ENCODE results near the gene UNC93B1. TPM values are rescaled to one million over a fixed set of nuclear protein-coding genes. Genes with fewer than 3 reads are reported as not detected.
"Not testable (repeated sequence)": the region's sequence is repeated elsewhere in the genome, so short reads cannot be mapped to it uniquely, and the experiment has no call there.

UNC93B1 gene
- polyA plus RNA-seq, 1 donor (not counting 4 experiments of a cell fraction or from before 2014, with no cell fraction given): 15.4 TPM

DNA sequence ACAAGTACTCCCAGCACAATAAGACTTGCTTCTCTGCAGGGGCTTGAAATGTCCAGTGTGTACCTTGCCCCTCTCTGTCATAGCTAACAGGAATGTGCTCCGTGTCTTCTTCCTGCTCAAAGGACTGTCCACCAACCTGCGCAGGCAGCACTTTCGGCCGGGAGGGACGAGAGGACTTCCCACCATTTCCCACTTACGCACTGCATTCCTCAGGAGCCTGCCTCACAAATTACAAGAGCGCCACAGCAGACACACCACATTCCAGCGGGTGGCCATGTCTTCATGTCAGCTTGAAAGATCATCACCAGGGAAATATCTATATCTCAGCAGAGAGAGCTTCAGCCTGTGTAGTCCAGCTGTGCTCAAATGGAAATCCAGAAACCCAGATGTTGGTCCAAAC is 53.2 kb downstream of the UNC93B1 start:
- H4K20me1 ChIP-seq (ENCODE audit: control insufficient read depth, extremely low read depth, insufficient read depth, low read length): not testable (repeated sequence)

DNA sequence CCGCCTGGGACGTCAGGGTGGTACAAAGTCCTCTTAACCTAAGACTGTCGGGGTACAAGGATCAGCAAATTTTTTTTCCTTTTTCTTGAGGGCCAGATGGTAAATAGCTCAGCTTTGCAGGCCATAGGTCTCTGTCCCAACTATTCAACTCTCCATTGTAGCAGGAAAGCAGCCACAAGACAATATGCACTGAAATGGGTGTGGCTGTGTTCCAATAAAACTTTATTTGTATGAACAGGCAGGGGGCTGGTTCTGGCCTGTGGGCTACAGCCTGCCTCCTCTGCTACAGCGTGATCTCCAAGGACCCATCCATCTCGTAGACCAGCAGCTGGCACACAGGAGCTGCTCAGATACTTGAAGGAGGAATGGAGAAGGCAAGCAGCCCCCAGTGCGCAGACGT is 56.1 kb downstream of the UNC93B1 start:
- H3K27me3 ChIP-seq (ENCODE audit: control insufficient read depth, extremely low read depth, insufficient read depth, low read length); H3K4me1 ChIP-seq (ENCODE audit: control insufficient read depth, extremely low read depth, insufficient read depth, low read length); dilution Hi-C loops (cut with MboI; ENCODE audit: extremely low pct_ligation_motif_present, low sequenced_read_pairs); H2AFZ ChIP-seq (ENCODE audit: control insufficient read depth, low read length); DNase-seq (ENCODE audit: low read depth, low spot score); FAIRE-seq; H3K9me3 ChIP-seq (ENCODE audit: control insufficient read depth, low read depth, low read length); H3K27ac ChIP-seq (ENCODE audit: control insufficient read depth, insufficient read depth, low read length); H3K4me3 ChIP-seq (ENCODE audit: control insufficient read depth in 2 of 3, extremely low read depth in 1 of 3, insufficient read depth in 2 of 3, low read depth in 1 of 3, low read length in 3 of 3); H4K20me1 ChIP-seq (ENCODE audit: control insufficient read depth, extremely low read depth, insufficient read depth, low read length); H3K9me1 ChIP-seq (ENCODE audit: control insufficient read depth, extremely low read depth, insufficient read depth, low read length); H3K36me3 ChIP-seq (ENCODE audit: control insufficient read depth in 2 of 2, extremely low read depth in 1 of 2, insufficient read depth in 2 of 2, low read length in 2 of 2); H3K9ac ChIP-seq (ENCODE audit: control insufficient read depth, extremely low read depth, insufficient read depth, low read length); H3K79me2 ChIP-seq (ENCODE audit: control insufficient read depth, insufficient read depth, low read length); H3K4me2 ChIP-seq (ENCODE audit: control insufficient read depth, extremely low read depth, insufficient read depth, low read depth, low read length): not testable (repeated sequence)

More for the DNA sequence above, 53.2 kb downstream of the UNC93B1 start:
- H3K9me3 ChIP-seq (ENCODE audit: control insufficient read depth, low read depth, low read length); H3K4me1 ChIP-seq (ENCODE audit: control insufficient read depth, extremely low read depth, insufficient read depth, low read length); H3K9ac ChIP-seq (ENCODE audit: control insufficient read depth, extremely low read depth, insufficient read depth, low read length); FAIRE-seq; DNase-seq (ENCODE audit: low read depth, low spot score); H3K36me3 ChIP-seq (ENCODE audit: control insufficient read depth in 2 of 2, extremely low read depth in 1 of 2, insufficient read depth in 2 of 2, low read length in 2 of 2); H3K79me2 ChIP-seq (ENCODE audit: control insufficient read depth, insufficient read depth, low read length); H2AFZ ChIP-seq (ENCODE audit: control insufficient read depth, low read length); H3K4me2 ChIP-seq (ENCODE audit: control insufficient read depth, extremely low read depth, insufficient read depth, low read depth, low read length); H3K27me3 ChIP-seq (ENCODE audit: control insufficient read depth, extremely low read depth, insufficient read depth, low read length); H3K9me1 ChIP-seq (ENCODE audit: control insufficient read depth, extremely low read depth, insufficient read depth, low read length); H3K4me3 ChIP-seq (ENCODE audit: control insufficient read depth in 2 of 3, extremely low read depth in 1 of 3, insufficient read depth in 2 of 3, low read depth in 1 of 3, low read length in 3 of 3); dilution Hi-C loops (cut with MboI; ENCODE audit: extremely low pct_ligation_motif_present, low sequenced_read_pairs); H3K27ac ChIP-seq (ENCODE audit: control insufficient read depth, insufficient read depth, low read length): not testable (repeated sequence)

- H3K9me3 ChIP-seq (ENCODE audit: control insufficient read depth, low read depth, low read length); DNase-seq (ENCODE audit: low read depth, low spot score); H3K4me2 ChIP-seq (ENCODE audit: control insufficient read depth, extremely low read depth, insufficient read depth, low read depth, low read length); H3K4me1 ChIP-seq (ENCODE audit: control insufficient read depth, extremely low read depth, insufficient read depth, low read length); H3K27ac ChIP-seq (ENCODE audit: control insufficient read depth, insufficient read depth, low read length); H3K27me3 ChIP-seq (ENCODE audit: control insufficient read depth, extremely low read depth, insufficient read depth, low read length); H4K20me1 ChIP-seq (ENCODE audit: control insufficient read depth, extremely low read depth, insufficient read depth, low read length); FAIRE-seq; H3K79me2 ChIP-seq (ENCODE audit: control insufficient read depth, insufficient read depth, low read length); dilution Hi-C loops (cut with MboI; ENCODE audit: extremely low pct_ligation_motif_present, low sequenced_read_pairs); H3K9ac ChIP-seq (ENCODE audit: control insufficient read depth, extremely low read depth, insufficient read depth, low read length); H3K36me3 ChIP-seq (ENCODE audit: control insufficient read depth in 2 of 2, extremely low read depth in 1 of 2, insufficient read depth in 2 of 2, low read length in 2 of 2); H3K9me1 ChIP-seq (ENCODE audit: control insufficient read depth, extremely low read depth, insufficient read depth, low read length); H3K4me3 ChIP-seq (ENCODE audit: control insufficient read depth in 2 of 3, extremely low read depth in 1 of 3, insufficient read depth in 2 of 3, low read depth in 1 of 3, low read length in 3 of 3); H2AFZ ChIP-seq (ENCODE audit: control insufficient read depth, low read length): not testable (repeated sequence)
Observed at GRCh38 chr11:67946403-67946802, 57.5 kb downstream of the UNC93B1 start.

- H2AFZ ChIP-seq (ENCODE audit: control insufficient read depth, low read length); H3K9me1 ChIP-seq (ENCODE audit: control insufficient read depth, extremely low read depth, insufficient read depth, low read length); H3K4me2 ChIP-seq (ENCODE audit: control insufficient read depth, extremely low read depth, insufficient read depth, low read depth, low read length); H3K4me1 ChIP-seq (ENCODE audit: control insufficient read depth, extremely low read depth, insufficient read depth, low read length); H3K36me3 ChIP-seq (ENCODE audit: control insufficient read depth in 2 of 2, extremely low read depth in 1 of 2, insufficient read depth in 2 of 2, low read length in 2 of 2); H3K27ac ChIP-seq (ENCODE audit: control insufficient read depth, insufficient read depth, low read length); H3K4me3 ChIP-seq (ENCODE audit: control insufficient read depth in 2 of 3, extremely low read depth in 1 of 3, insufficient read depth in 2 of 3, low read depth in 1 of 3, low read length in 3 of 3); FAIRE-seq; dilution Hi-C loops (cut with MboI; ENCODE audit: extremely low pct_ligation_motif_present, low sequenced_read_pairs); H3K9ac ChIP-seq (ENCODE audit: control insufficient read depth, extremely low read depth, insufficient read depth, low read length); H3K27me3 ChIP-seq (ENCODE audit: control insufficient read depth, extremely low read depth, insufficient read depth, low read length); H4K20me1 ChIP-seq (ENCODE audit: control insufficient read depth, extremely low read depth, insufficient read depth, low read length); H3K79me2 ChIP-seq (ENCODE audit: control insufficient read depth, insufficient read depth, low read length); H3K9me3 ChIP-seq (ENCODE audit: control insufficient read depth, low read depth, low read length); DNase-seq (ENCODE audit: low read depth, low spot score): not testable (repeated sequence)
Observed at GRCh38 chr11:67943406-67943805, 60.5 kb downstream of the UNC93B1 start.

Small RNA genes lying within 50 kb of the gene (small RNA-seq; reads per million reads assigned to genes)
- gene MIR6753 (ENCODE audit: insufficient read length in 3 of 3, low read depth in 3 of 3, low replicate concordance in 1 of 3): 0 reads per million in 3 experiments

Other genes with a start within 250 kb of the UNC93B1 start
- 0.07 to 0.16 TPM (median 0.08 TPM) in 3 replicates for gene ALDH3B1, start 6.2 kb upstream of the UNC93B1 start, polyA plus RNA-seq
- gene NDUFS8, start 26.6 kb upstream of the UNC93B1 start, polyA plus RNA-seq: 51.7 to 99.9 TPM (median 65.2 TPM) in 3 replicates
- gene TCIRG1, start 34.9 kb upstream of the UNC93B1 start, polyA plus RNA-seq: 12.7 to 31.6 TPM (median 17.8 TPM) in 3 replicates
- 3.8 to 7.1 TPM (median 4.5 TPM) in 3 replicates for gene CHKA, start 117.3 kb upstream of the UNC93B1 start, polyA plus RNA-seq
- gene KMT5B, start 209.2 kb upstream of the UNC93B1 start, polyA plus RNA-seq: 7.4 to 17.2 TPM (median 10.3 TPM) in 3 replicates

Measured in keratinocyte (primary cell).